ENCODE results near the gene CSRNP2.

CSRNP2 gene

GRCh38 chr12:51083126-51083833 lies at the start of gene CSRNP2:
TSS of gene CSRNP2 (minus strand) at chr12:51083596. CDS start at chr12:51076561, 7,035 bp downstream.
- no peak for TF ChIP-seq CTCF (conservative IDR thresholded peaks at IDR 0.05; ENCODE audit: low read length)
- H3K4me3 ChIP-seq (ENCODE audit: low read length): peak within 1 kb of the TSS; percentile 70
- DNase-seq (ENCODE audit: low read depth): peak; percentile 95

- TF ChIP-seq CTCF (conservative IDR thresholded peaks at IDR 0.05; ENCODE audit: low read length): no peak
- H3K4me3 ChIP-seq (ENCODE audit: low read length): no peak overlapping the region
- peak; percentile 4 for DNase-seq (ENCODE audit: low read depth)
Observed at GRCh38 chr12:51132693-51133092, 49.3 kb upstream of the CSRNP2 start.

- DNase-seq (ENCODE audit: low read depth): no peak
- no peak for TF ChIP-seq CTCF (conservative IDR thresholded peaks at IDR 0.05; ENCODE audit: low read length)
- no peak overlapping the region for H3K4me3 ChIP-seq (ENCODE audit: low read length)
Observed at GRCh38 chr12:51131745-51132521, 48.5 kb upstream of the CSRNP2 start.

- no peak for DNase-seq (ENCODE audit: low read depth)
- TF ChIP-seq CTCF (conservative IDR thresholded peaks at IDR 0.05; ENCODE audit: low read length): no peak
- no peak overlapping the region for H3K4me3 ChIP-seq (ENCODE audit: low read length)
Observed at GRCh38 chr12:51128919-51129318, 45.5 kb upstream of the CSRNP2 start.

- no peak for DNase-seq (ENCODE audit: low read depth)
- no peak for TF ChIP-seq CTCF (conservative IDR thresholded peaks at IDR 0.05; ENCODE audit: low read length)
- H3K4me3 ChIP-seq (ENCODE audit: low read length): no peak overlapping the region
Observed at GRCh38 chr12:51127050-51127729, 43.8 kb upstream of the CSRNP2 start.

GRCh38 chr12:51126297-51126696 lies 42.9 kb upstream of the CSRNP2 start:
- no peak overlapping the region for H3K4me3 ChIP-seq (ENCODE audit: low read length)
- no peak for DNase-seq (ENCODE audit: low read depth)
- no peak for TF ChIP-seq CTCF (conservative IDR thresholded peaks at IDR 0.05; ENCODE audit: low read length)

Measured in AG10803 (cell line).